ENCODE data around the gene C6orf120. TPM values are rescaled to one million over a fixed set of nuclear protein-coding genes. Genes with fewer than 3 reads are reported as not detected.

C6orf120 gene
- total and polyA plus RNA-seq, 9 of the 15 experiments (the other 6 are each of a cell fraction or from before 2014, with no cell fraction given) = 7.7 to 44.9 (median 34.8) TPM

- 0 out of 2 replicates have a peak, but pooled peaks have one; percentile 76 for TF ChIP-seq ATF6 (CRISPR knock-in tag; IDR thresholded peaks at IDR 0.05)
- TF ChIP-seq EGR1 (conservative IDR thresholded peaks at IDR 0.05) = peak; percentile 57
- TF ChIP-seq ZNF830 (CRISPR knock-in tag; IDR thresholded peaks at IDR 0.05) = no peak
- TF ChIP-seq E2F5 (CRISPR knock-in tag; IDR thresholded peaks at IDR 0.05) = no peak
- TF ChIP-seq EZH2 (IDR thresholded peaks at IDR 0.05; ENCODE audit: borderline replicate concordance, low read depth, low read length) = no peak
- no peak for TF ChIP-seq CREBBP (IDR thresholded peaks at IDR 0.05; ENCODE audit: low read depth, low read length)
- TF ChIP-seq ZNF586 (CRISPR knock-in tag; conservative IDR thresholded peaks at IDR 0.05) = no peak
- TF ChIP-seq CBX3 (IDR thresholded peaks at IDR 0.05; ENCODE audit: borderline replicate concordance in 1 of 2, low read length in 2 of 2) = no peak
- TF ChIP-seq MAFK (IDR thresholded peaks at IDR 0.05; ENCODE audit: low read length) = no peak
- 0 out of 2 replicates have a peak, but pooled peaks have one; percentile 82 for TF ChIP-seq HDAC6 (IDR thresholded peaks at IDR 0.05; ENCODE audit: low read depth, low read length)
- TF ChIP-seq HMGN3 (IDR thresholded peaks at IDR 0.05; ENCODE audit: borderline replicate concordance, extremely low read depth, insufficient read length, low read depth, low read length) = peak; percentile 67
- TF ChIP-seq MAZ (CRISPR knock-in tag; conservative IDR thresholded peaks at IDR 0.05 in 1 of 2, IDR thresholded peaks at IDR 0.05 in 1 of 2) = peak in 1 of 2 experiments; percentile 10; a peak in 3 of 4 replicates
- no peak for TF ChIP-seq ZNF277 (CRISPR knock-in tag; IDR thresholded peaks at IDR 0.05; ENCODE audit: borderline replicate concordance)
- no peak for TF ChIP-seq BMI1 (IDR thresholded peaks at IDR 0.05; ENCODE audit: low read length)
- 0 out of 2 replicates have a peak, but pooled peaks have one; percentile 3 for TF ChIP-seq EP300 (IDR thresholded peaks at IDR 0.05; ENCODE audit: low read length)
- TF ChIP-seq PHF8 (IDR thresholded peaks at IDR 0.05; ENCODE audit: borderline replicate concordance, low read length) = peak; percentile 57; the same call in 1 of the 2 replicates
- no peak for TF ChIP-seq ZNF239 (CRISPR knock-in tag; IDR thresholded peaks at IDR 0.05)
- TF ChIP-seq ARHGAP35 (IDR thresholded peaks at IDR 0.05; ENCODE audit: partially characterized antibody) = no peak
- TF ChIP-seq RBM39 (optimal IDR thresholded peaks at IDR 0.05; ENCODE audit: low read depth, low read length) = no peak
- TF ChIP-seq CREB5 (CRISPR knock-in tag; IDR thresholded peaks at IDR 0.05) = no peak
- TF ChIP-seq JUN (IDR thresholded peaks at IDR 0.05; ENCODE audit: borderline replicate concordance, low read depth, low read length) = no peak
- 0 out of 2 replicates have a peak, but pooled peaks have one; percentile 42 for TF ChIP-seq JUN (CRISPR knock-in tag; IDR thresholded peaks at IDR 0.05; ENCODE audit: borderline replicate concordance)
- TF ChIP-seq CXXC5 (CRISPR knock-in tag; IDR thresholded peaks at IDR 0.05) = peak; percentile 48
Measured at GRCh38 chr6:169723200-169723909, 21.4 kb downstream of the C6orf120 start (continued).

All from K562 (cell line).